Epithelial cell of proximal tubule (primary cell): ENCODE measurements around the gene TUBGCP3. TPM values are rescaled to one million over a fixed set of nuclear protein-coding genes. Genes with fewer than 3 reads are reported as not detected.

Experiments
- DNase-seq: peaks from one replicate; pipeline ENCODE4 v3.0.0-alpha.2; 2011; ENCODE audit warnings: low read depth
- H3K4me3 ChIP-seq: 2 replicates; pipeline ENCODE4 v1.5.1; 2011; ENCODE audit warnings: low read depth, mild to moderate bottlenecking, low read length
- total RNA-seq: library from RNA; depleted of rRNA; stranded (reverse); fragments of >200 nt; gene quantifications from 2 replicates; pipeline ENCODE4 v1.2.3, GENCODE V29; 2015
- TF ChIP-seq, protein P1 (sequence below): conservative IDR thresholded peaks from 2 replicates; pipeline ENCODE4 v1.5.1; 2012; ENCODE audit warnings: low read depth, mild to moderate bottlenecking, low read length

The TUBGCP3 gene
- total RNA-seq, 1 donor from 2014 or later, result 16.4 TPM

DNA sequence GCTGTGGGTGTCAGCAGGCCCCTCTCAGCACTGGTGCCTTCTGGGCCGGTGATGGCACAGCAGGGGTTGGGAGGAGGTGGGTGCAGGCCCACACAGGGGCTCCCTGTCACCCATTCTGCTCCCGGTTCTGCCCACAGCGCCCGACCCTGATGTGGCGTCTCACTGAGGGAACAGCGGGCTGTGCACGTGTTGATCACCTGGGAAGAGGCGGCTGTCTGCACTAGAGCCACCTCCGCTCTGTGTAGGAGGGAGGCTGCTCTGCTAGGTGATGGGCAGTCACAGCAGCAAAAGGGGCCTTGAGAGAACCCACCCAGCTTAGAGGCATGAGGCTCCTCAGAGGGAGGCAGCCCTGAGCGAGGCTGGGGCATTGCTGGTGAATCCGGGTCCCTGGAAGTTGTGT lies 39.2 kb upstream of the TUBGCP3 start:
- DNase-seq, result no peak
- TF ChIP-seq, protein P1, sequence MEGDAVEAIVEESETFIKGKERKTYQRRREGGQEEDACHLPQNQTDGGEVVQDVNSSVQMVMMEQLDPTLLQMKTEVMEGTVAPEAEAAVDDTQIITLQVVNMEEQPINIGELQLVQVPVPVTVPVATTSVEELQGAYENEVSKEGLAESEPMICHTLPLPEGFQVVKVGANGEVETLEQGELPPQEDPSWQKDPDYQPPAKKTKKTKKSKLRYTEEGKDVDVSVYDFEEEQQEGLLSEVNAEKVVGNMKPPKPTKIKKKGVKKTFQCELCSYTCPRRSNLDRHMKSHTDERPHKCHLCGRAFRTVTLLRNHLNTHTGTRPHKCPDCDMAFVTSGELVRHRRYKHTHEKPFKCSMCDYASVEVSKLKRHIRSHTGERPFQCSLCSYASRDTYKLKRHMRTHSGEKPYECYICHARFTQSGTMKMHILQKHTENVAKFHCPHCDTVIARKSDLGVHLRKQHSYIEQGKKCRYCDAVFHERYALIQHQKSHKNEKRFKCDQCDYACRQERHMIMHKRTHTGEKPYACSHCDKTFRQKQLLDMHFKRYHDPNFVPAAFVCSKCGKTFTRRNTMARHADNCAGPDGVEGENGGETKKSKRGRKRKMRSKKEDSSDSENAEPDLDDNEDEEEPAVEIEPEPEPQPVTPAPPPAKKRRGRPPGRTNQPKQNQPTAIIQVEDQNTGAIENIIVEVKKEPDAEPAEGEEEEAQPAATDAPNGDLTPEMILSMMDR, result no peak
- H3K4me3 ChIP-seq, result no peak overlapping the region

DNA sequence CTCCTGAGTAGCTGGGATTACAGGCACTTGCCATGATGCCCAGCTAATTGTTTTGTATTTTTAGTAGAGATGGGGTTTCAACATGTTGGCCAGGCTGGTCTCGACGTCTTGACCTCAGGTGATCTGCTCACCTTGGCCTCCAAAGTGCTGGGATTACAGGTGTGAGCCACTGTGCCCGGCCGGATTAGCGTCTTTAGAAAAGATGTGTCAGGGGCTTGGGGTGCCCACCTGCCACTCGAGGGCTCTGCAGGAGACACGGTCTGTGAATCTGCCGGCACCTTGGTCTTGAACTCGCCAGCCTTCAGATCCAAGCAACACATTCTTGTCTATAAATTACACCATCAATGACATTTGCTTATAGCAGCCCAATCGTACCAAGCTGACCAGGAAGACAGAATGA lies 38.8 kb upstream of the TUBGCP3 start:
- TF ChIP-seq, protein P1, result no peak
- DNase-seq, result no peak
- H3K4me3 ChIP-seq, result no peak overlapping the region

DNA sequence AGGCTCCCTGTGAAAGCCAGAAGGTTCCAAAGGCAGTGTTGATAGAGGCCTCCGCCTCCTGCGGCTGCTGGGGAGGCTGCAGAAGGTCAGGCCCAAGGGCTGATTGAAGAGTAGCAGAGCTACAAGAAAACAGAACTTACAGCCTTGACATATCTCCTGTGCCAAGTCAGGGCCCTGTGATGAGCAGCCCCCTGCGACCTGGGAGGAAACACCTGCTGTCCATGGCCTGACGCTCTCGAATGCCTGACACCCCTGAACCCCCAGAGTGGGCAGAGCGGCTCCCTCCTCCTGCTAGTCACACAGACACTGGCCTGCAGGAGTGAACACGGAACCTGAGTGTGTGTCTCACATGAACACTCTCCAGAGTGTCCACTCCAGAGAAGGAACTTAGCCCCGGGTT lies 38.2 kb upstream of the TUBGCP3 start:
- DNase-seq, result no peak
- TF ChIP-seq, protein P1, result no peak
- no peak overlapping the region for H3K4me3 ChIP-seq

DNA sequence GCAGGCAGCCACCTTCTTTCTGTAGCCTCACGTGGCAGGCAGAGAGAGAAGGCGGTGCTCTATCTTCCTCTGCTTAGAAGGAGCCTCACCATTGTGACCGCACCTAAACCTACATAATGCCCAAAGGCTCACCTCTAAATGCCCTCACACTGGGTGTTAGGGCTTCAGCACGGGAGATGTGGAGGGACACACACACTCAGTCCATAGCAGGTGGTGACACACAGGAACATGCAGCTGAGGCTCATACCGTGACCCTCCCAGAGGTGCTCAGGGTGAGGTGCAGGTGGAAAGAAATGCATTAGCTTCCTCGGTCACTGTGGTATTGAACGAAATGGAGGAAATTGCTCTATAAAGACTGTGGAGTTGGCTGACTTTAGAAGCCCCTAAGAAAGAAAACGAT lies 37.7 kb upstream of the TUBGCP3 start:
- TF ChIP-seq, protein P1, result no peak
- DNase-seq, result no peak

DNA sequence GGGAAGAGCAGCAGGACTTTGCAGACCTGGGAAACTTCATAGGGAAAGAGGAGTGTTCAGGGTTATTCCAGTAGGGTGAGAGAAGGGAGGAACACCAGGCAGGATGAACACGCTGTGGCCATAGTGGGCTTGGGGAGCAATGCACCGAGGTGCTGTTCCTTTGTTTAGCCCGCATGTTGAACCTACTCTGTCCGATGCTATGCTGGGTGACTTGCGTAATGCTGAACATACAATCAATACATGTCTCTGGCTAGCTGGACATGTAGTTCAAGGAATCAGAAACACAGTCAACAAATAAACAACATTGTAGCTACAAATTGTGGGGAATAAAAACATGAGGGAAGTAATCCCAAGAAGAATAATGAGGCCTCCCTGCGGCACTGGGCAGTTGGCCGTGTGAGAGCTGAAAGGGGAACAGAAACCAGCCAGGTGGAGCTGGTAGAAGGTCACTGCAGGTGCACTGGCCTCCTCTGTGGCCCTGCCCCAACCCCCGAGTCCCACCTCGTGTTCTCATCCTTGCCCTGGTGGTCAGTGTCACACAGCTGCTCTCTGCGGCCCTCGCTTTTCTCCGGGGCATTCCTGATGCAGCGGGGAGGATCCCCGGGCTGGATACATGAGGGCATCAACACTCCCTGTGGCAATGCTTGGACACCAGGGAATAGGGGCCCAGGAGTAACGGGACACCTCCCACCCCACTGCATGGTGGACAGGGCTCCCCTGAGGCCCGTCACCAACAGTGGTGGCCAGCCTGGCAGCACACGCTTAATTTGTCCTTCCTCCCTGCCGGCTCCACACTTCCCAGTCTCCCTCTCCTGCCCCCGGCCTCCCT lies 36.9 kb upstream of the TUBGCP3 start:
- no peak for DNase-seq
- no peak overlapping the region for H3K4me3 ChIP-seq
- TF ChIP-seq, protein P1, result no peak

More for the DNA sequence above, 37.7 kb upstream of the TUBGCP3 start:
- no peak overlapping the region for H3K4me3 ChIP-seq

DNA sequence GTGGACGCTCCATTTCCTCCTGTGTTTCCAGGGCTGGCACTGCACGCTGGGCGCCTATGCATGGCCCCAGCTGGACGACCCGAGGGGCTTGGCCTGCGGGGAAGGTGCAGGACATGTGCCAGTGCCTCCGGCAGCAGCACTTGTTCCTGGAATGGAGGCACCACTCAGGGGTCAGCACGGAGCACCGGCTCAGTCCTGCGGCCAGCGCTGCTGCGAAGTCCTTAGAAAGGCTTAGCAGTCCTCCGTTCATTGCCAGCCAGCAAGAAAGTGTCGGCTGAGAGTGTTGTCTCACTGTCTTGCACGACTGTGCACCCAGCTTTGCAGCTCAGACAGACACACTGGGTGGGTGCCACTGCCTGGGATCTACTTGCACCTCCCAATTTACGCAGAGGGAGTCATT lies 36.1 kb upstream of the TUBGCP3 start:
- no peak for DNase-seq
- TF ChIP-seq, protein P1, result no peak

More for the DNA sequence above, 36.1 kb upstream of the TUBGCP3 start:
- H3K4me3 ChIP-seq, result no peak overlapping the region
